ENCODE measurements around the gene CCNT1. TPM values are rescaled to one million over a fixed set of nuclear protein-coding genes. Genes with fewer than 3 reads are reported as not detected.
"Not testable (repeated sequence)": the region's sequence is repeated elsewhere in the genome, so short reads cannot be mapped to it uniquely, and the experiment has no call there.

Gene CCNT1
- total and polyA plus RNA-seq, 2 of the 13 experiments (the other 11 are each of a cell fraction or from before 2014, with no cell fraction given), result 18.0 to 28.2 TPM

DNA sequence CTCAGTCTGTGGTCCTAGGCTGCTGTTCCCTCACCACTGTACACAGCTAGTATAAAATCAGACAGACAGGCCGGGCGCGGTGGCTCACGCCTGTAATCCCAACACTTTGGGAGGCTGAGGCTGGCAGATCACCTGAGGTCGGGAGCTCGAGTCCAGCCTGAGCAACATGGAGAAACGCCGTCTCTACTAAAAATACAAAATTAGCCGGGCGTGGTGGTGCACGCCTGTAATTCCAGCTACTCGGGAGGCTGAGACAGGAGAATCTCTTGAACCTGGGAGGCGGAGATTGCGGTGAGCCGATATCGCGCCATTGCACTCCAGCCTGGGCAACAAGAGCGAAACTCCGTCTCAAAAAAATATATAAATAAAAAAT is 34.0 kb downstream of the CCNT1 start (continued):
- TF ChIP-seq, protein P1, sequence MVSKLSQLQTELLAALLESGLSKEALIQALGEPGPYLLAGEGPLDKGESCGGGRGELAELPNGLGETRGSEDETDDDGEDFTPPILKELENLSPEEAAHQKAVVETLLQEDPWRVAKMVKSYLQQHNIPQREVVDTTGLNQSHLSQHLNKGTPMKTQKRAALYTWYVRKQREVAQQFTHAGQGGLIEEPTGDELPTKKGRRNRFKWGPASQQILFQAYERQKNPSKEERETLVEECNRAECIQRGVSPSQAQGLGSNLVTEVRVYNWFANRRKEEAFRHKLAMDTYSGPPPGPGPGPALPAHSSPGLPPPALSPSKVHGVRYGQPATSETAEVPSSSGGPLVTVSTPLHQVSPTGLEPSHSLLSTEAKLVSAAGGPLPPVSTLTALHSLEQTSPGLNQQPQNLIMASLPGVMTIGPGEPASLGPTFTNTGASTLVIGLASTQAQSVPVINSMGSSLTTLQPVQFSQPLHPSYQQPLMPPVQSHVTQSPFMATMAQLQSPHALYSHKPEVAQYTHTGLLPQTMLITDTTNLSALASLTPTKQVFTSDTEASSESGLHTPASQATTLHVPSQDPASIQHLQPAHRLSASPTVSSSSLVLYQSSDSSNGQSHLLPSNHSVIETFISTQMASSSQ (IDR thresholded peaks at IDR 0.05; ENCODE audit: low read depth), result not testable (repeated sequence)
- TF ChIP-seq, protein P1 (CRISPR knock-in tag; IDR thresholded peaks at IDR 0.05; ENCODE audit: borderline replicate concordance), result 0 out of 2 replicates have a peak, but pooled peaks have one; percentile 4
- TF ChIP-seq ZNF292 (CRISPR knock-in tag; IDR thresholded peaks at IDR 0.05; ENCODE audit: borderline replicate concordance, low read depth), result 0 out of 2 replicates have a peak, but pooled peaks have one; percentile 3

DNA sequence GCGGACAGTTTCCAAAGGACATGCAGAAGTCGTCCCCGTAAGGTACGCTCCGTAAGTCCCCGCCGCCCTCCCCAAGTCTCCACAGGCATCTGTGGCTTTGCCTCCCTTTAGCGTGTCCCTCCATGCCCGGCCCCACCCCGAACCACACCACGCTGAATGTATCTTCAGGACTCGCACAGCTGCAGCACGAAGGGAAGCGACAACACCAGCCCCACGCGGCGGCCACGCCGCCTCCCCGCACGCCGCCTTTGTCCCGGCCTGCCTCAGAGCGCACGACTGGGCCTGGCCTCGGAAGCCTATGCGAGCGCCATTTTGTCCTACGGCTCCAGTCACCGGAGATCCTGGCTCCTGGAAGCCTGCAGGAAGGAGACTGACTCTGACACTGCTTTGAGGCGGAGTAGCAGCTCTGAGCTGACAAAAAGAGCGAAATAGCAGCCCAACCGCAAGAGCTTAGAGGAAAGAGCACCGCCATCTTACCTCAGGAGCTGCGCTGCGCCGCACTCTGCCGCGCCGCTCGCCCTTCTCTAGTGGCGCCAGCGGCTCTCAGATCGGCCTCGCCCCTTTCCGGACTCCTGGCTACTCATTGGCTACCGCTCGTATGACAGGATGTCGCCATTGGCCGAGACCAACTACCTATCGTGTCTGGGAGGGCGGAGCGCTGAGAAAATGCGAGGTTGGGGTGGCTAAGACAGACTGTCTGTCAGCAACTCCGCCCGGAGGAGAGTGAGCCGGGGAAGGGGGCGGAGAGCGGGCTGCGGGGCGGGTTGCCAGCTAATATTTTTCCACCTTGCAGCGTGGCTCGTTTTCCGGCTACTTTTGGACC is 34.6 kb downstream of the CCNT1 start, which contains the start of gene KANSL2:
KANSL2 (minus strand) TSS at position 529 of the 823 bp plus-strand sequence. CDS start 606 bp downstream, outside the sequence.
- POLR2A ChIA-PET, result interaction anchor here (0.7 to 1.5 kb wide), 7 partner anchors 9 to 107 kb away, joined by 3 to 9 read pairs (median 6); partner anchors contain the start of genes ADCY6 and CCNT1
- peak within 1 kb of the TSS; percentile 93 for H3K27ac ChIP-seq (ENCODE audit: extremely low read length, insufficient read depth, low read length)
- 3% methylated on average over 15 of the region's 64 CpGs for WGBS (ENCODE audit: low lambda C conversion rate)
- CTCF ChIA-PET (ENCODE audit: low intra/inter-chr PET ratio, low total read pairs), result no interaction called here
- peak; percentile 98 for DNase-seq (ENCODE audit: low spot score)
- peak within 1 kb of the TSS; percentile 89 for H3K4me2 ChIP-seq (ENCODE audit: low read depth, low read length)
- H3K9me3 ChIP-seq (ENCODE audit: low read length), result no peaks in the 10 kb centered on the region
- peaks cover 39% of the 10 kb centered on the region for H3K4me1 ChIP-seq (ENCODE audit: insufficient read depth, low read length)
- peak within 1 kb of the TSS; percentile 12 for H2AFZ ChIP-seq (ENCODE audit: low read length)
- intact Hi-C loops (cut with micrococcal nuclease; ENCODE audit: unreplicated experiment) (loop anchor here (1.0 kb wide), 2 partner anchors 34 to 201 kb away; partner anchors contain the start of gene CCNT1), in situ Hi-C loops (cut with HindIII; ENCODE audit: extremely low pct_ligation_motif_present, low pct_unique_long_range_greater_than_20kb) (no loop called here)
- H4K20me1 ChIP-seq (ENCODE audit: insufficient read depth, low read length), result peaks cover 10% of the 10 kb centered on the region; the same call in 1 of the 2 replicates
- peaks cover 4 to 23% of the 10 kb centered on the region in 2 experiments; a peak in 3 of 5 replicates for H3K36me3 ChIP-seq (replicated peaks in 1 of 2; ENCODE audit: control insufficient read depth in 1 of 2, insufficient read depth in 2 of 2, low read length in 2 of 2)
- no TSS peak for BruUV-seq (replicated peaks)
- peak within 1 kb of the TSS; percentile 96 for H3K9ac ChIP-seq (ENCODE audit: insufficient read depth, low read depth, low read length)
- H3K27me3 ChIP-seq (ENCODE audit: control insufficient read depth in 1 of 2, insufficient read depth in 2 of 2, low read length in 2 of 2), result no peaks in the 10 kb centered on the region; a peak in 1 of 5 replicates
- FAIRE-seq, result peak; percentile 86
- peak; percentile 97 for ATAC-seq
- peaks cover 50% of the 10 kb centered on the region for H3K79me2 ChIP-seq (ENCODE audit: insufficient read depth, low read length)
- peak within 1 kb of the TSS; percentile 82 to 91 (median 85) for H3K4me3 ChIP-seq (replicated peaks in 1 of 3; ENCODE audit: insufficient read depth in 1 of 3, low read depth in 2 of 3, low read length in 3 of 3)
- TF ChIP-seq HDAC6 (IDR thresholded peaks at IDR 0.05; ENCODE audit: low read depth, low read length) (no peak), ZFP90 (CRISPR knock-in tag; IDR thresholded peaks at IDR 0.05; ENCODE audit: borderline replicate concordance) (peak; percentile 36; the same call in 1 of the 2 replicates), CEBPG (CRISPR knock-in tag; IDR thresholded peaks at IDR 0.05) (peak; percentile 28; the same call in 1 of the 2 replicates), ZNF737 (CRISPR knock-in tag; IDR thresholded peaks at IDR 0.05; ENCODE audit: borderline replicate concordance) (no peak; the same call in 1 of the 2 replicates), SALL2 (CRISPR knock-in tag; IDR thresholded peaks at IDR 0.05) (0 out of 2 replicates have a peak, but pooled peaks have one; percentile 19), XRCC5 (optimal IDR thresholded peaks at IDR 0.05; ENCODE audit: low read length) (no peak), ARNT2 (CRISPR knock-in tag; IDR thresholded peaks at IDR 0.05; ENCODE audit: low read depth) (peak; percentile 80; the same call in 1 of the 2 replicates), ELF1 (CRISPR knock-in tag; IDR thresholded peaks at IDR 0.05) (peak; percentile 69), ZNF501 (CRISPR knock-in tag; IDR thresholded peaks at IDR 0.05) (peak; percentile 99), ZNF274 (CRISPR knock-in tag; IDR thresholded peaks at IDR 0.05) (peak; percentile 43), ZBTB1 (CRISPR knock-in tag; IDR thresholded peaks at IDR 0.05; ENCODE audit: borderline replicate concordance) (no peak)
- TF ChIP-seq, protein P2, sequence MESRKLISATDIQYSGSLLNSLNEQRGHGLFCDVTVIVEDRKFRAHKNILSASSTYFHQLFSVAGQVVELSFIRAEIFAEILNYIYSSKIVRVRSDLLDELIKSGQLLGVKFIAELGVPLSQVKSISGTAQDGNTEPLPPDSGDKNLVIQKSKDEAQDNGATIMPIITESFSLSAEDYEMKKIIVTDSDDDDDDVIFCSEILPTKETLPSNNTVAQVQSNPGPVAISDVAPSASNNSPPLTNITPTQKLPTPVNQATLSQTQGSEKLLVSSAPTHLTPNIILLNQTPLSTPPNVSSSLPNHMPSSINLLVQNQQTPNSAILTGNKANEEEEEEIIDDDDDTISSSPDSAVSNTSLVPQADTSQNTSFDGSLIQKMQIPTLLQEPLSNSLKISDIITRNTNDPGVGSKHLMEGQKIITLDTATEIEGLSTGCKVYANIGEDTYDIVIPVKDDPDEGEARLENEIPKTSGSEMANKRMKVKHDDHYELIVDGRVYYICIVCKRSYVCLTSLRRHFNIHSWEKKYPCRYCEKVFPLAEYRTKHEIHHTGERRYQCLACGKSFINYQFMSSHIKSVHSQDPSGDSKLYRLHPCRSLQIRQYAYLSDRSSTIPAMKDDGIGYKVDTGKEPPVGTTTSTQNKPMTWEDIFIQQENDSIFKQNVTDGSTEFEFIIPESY (CRISPR knock-in tag; IDR thresholded peaks at IDR 0.05), result peak; percentile 51; the same call in 1 of the 2 replicates
